ENCODE results near the gene PSMG4. TPM values are rescaled to one million over a fixed set of nuclear protein-coding genes. Genes with fewer than 3 reads are reported as not detected.
A peak's percentile ranks its signal among the peaks of the same experiment; 100 is the strongest.

PSMG4 gene
- total RNA-seq, 1 donor from 2014 or later: 37.2 TPM

DNA sequence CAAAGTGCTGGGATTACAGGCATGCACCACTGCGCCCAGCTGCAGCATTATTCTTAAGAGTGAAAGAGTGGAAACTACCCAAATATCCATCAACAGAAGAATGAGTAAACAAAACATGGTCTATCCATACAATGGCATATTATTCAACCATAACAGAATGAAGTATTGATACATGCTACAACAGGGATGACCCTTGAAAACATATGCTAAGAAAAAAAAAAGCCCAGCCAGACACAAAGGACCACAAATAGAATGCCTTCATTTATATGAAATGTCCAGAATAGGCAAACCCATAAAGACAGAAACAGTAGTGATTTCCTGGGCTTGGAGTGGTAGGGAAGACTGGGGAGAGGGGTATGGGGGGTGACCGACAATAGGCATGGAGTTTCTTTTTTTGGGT lies 38.4 kb upstream of the PSMG4 start:
- no peak overlapping the region for H3K4me3 Mint-ChIP-seq (ENCODE audit: unreplicated experiment)
- peaks cover 11% of the 10 kb centered on the region for H3K36me3 Mint-ChIP-seq (ENCODE audit: unreplicated experiment)
- peaks cover 12% of the 10 kb centered on the region for H3K4me1 Mint-ChIP-seq (ENCODE audit: low read depth, unreplicated experiment)
- H3K27me3 Mint-ChIP-seq (ENCODE audit: unreplicated experiment): peaks cover 8% of the 10 kb centered on the region
- no peak for DNase-seq
- H3K9me3 Mint-ChIP-seq (ENCODE audit: unreplicated experiment): peaks cover 12% of the 10 kb centered on the region
- H3K27ac Mint-ChIP-seq (ENCODE audit: unreplicated experiment): no peak overlapping the region
- TF ChIP-seq CTCF (IDR thresholded peaks at IDR 0.05; ENCODE audit: partially characterized antibody, unreplicated experiment): no peak

- H3K27ac Mint-ChIP-seq (ENCODE audit: unreplicated experiment): no peak overlapping the region
- H3K4me1 Mint-ChIP-seq (ENCODE audit: low read depth, unreplicated experiment): peaks cover 12% of the 10 kb centered on the region
- no peak for TF ChIP-seq CTCF (IDR thresholded peaks at IDR 0.05; ENCODE audit: partially characterized antibody, unreplicated experiment)
- H3K36me3 Mint-ChIP-seq (ENCODE audit: unreplicated experiment): peaks cover 17% of the 10 kb centered on the region
- no peak for DNase-seq
- peaks cover 20% of the 10 kb centered on the region for H3K9me3 Mint-ChIP-seq (ENCODE audit: unreplicated experiment)
- no peak overlapping the region for H3K4me3 Mint-ChIP-seq (ENCODE audit: unreplicated experiment)
- H3K27me3 Mint-ChIP-seq (ENCODE audit: unreplicated experiment): peaks cover 17% of the 10 kb centered on the region
Observed at GRCh38 chr6:3221578-3221977, 37.2 kb upstream of the PSMG4 start.

GRCh38 chr6:3222506-3223038 lies 36.2 kb upstream of the PSMG4 start:
- no peak for TF ChIP-seq CTCF (IDR thresholded peaks at IDR 0.05; ENCODE audit: partially characterized antibody, unreplicated experiment)
- Mint-ChIP-seq H3K9me3 (ENCODE audit: unreplicated experiment) (peaks cover 21% of the 10 kb centered on the region), H3K4me3 (ENCODE audit: unreplicated experiment) (no peak overlapping the region), H3K36me3 (ENCODE audit: unreplicated experiment) (peaks cover 17% of the 10 kb centered on the region), H3K27me3 (ENCODE audit: unreplicated experiment) (peaks cover 21% of the 10 kb centered on the region), H3K4me1 (ENCODE audit: low read depth, unreplicated experiment) (peaks cover 12% of the 10 kb centered on the region), H3K27ac (ENCODE audit: unreplicated experiment) (no peak overlapping the region)
- no peak for DNase-seq

GRCh38 chr6:3226042-3226441 lies 32.7 kb upstream of the PSMG4 start:
- Mint-ChIP-seq H3K9me3 (ENCODE audit: unreplicated experiment) (peaks cover 49% of the 10 kb centered on the region), H3K4me1 (ENCODE audit: low read depth, unreplicated experiment) (peaks cover 15% of the 10 kb centered on the region), H3K36me3 (ENCODE audit: unreplicated experiment) (peaks cover 24% of the 10 kb centered on the region), H3K4me3 (ENCODE audit: unreplicated experiment) (peak overlapping the region; percentile 99), H3K27ac (ENCODE audit: unreplicated experiment) (peak overlapping the region; percentile 94), H3K27me3 (ENCODE audit: unreplicated experiment) (peaks cover 44% of the 10 kb centered on the region)
- DNase-seq: no peak
- TF ChIP-seq CTCF (IDR thresholded peaks at IDR 0.05; ENCODE audit: partially characterized antibody, unreplicated experiment): no peak

DNA sequence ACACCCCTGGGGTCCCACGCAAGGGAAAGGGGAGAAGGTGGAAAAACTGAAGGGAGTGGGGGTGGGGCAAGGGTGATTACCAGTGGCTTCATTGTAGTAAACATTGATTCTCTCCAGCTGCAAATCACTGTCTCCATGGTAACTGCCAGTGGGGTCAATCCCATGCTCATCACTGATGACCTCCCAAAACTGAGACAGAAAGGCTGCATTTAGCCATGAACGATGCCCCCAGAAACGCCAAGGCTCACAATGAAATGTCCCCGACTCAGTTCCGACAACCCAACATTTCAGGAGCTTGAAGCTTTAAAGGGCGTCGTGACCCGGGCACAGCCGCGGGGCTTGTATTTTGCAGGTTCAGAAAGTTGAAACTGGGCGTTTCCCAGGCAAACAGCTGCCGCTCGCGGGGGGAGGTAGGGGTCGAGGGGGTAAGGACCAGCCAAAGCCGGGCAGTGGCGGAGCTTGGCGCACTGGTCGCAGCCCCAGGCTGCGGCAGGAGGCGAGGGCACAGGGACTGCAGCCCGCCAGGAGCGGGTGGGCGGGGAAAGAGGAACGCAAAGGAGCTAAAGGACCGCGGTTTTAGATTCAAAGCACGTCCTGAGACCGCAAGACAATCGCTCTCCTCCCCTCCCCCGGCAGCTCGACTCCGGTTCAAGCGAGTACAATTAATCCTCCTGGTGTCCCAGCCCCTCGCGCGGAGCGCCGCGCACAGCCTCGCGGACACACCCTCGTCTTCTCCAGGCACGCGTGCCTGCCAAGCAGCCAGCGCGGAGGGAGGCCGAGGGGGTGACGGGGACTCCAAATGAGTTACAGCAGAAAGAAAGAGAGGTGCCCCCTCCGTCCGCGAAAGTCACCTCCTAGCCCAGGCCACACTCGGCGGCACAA lies 32.0 kb upstream of the PSMG4 start:
- DNase-seq: peak; percentile 56
- H3K27me3 Mint-ChIP-seq (ENCODE audit: unreplicated experiment): peaks cover 45% of the 10 kb centered on the region

More for the DNA sequence above, 32.0 kb upstream of the PSMG4 start:
- Mint-ChIP-seq H3K4me3 (ENCODE audit: unreplicated experiment) (peak overlapping the region; percentile 99), H3K36me3 (ENCODE audit: unreplicated experiment) (peaks cover 24% of the 10 kb centered on the region), H3K4me1 (ENCODE audit: low read depth, unreplicated experiment) (peaks cover 15% of the 10 kb centered on the region), H3K9me3 (ENCODE audit: unreplicated experiment) (peaks cover 52% of the 10 kb centered on the region), H3K27ac (ENCODE audit: unreplicated experiment) (peak overlapping the region; percentile 94)
- TF ChIP-seq CTCF (IDR thresholded peaks at IDR 0.05; ENCODE audit: partially characterized antibody, unreplicated experiment): no peak

Data from glutamatergic neuron (in vitro differentiated cells).